Mucosa of rectum (tissue), 2 donors: ENCODE data around the gene CLCF1.
A peak's percentile ranks its signal among the peaks of the same experiment; 100 is the strongest.
"Not testable (repeated sequence)": the region's sequence is repeated elsewhere in the genome, so short reads cannot be mapped to it uniquely, and the experiment has no call there.

Source experiments
- H3K27ac ChIP-seq, 2 donors: one replicate each; pipeline ENCODE4 v1.7.0; 2013; ENCODE audit warnings: inconsistent platforms in 2 of 2, low read depth in 2 of 2, low read length in 2 of 2
- H3K27me3 ChIP-seq, 2 donors: one replicate each; pipeline ENCODE4 v1.7.0; 2013; ENCODE audit warnings: low read length in 2 of 2; ENCODE audit not compliant: control insufficient read depth in 2 of 2, insufficient read depth in 2 of 2
- H3K36me3 ChIP-seq, 2 donors: one replicate each; pipeline ENCODE4 v1.7.0; 2013; ENCODE audit warnings: low read length in 2 of 2; ENCODE audit not compliant: control insufficient read depth in 2 of 2, insufficient read depth in 2 of 2
- H3K4me1 ChIP-seq, 2 donors: one replicate each; pipeline ENCODE4 v1.7.0; 2013; ENCODE audit warnings: low read length in 2 of 2, mild to moderate bottlenecking in 1 of 2; ENCODE audit not compliant: control insufficient read depth in 2 of 2, insufficient read depth in 2 of 2
- H3K4me3 ChIP-seq, 2 donors: one replicate each; pipeline ENCODE4 v1.7.0; 2013; ENCODE audit warnings: low read length in 2 of 2
- H3K9ac ChIP-seq, 2 donors: one replicate each; pipeline ENCODE4 v1.7.0; 2013; ENCODE audit warnings: low read length in 2 of 2, low read depth in 1 of 2, mild to moderate bottlenecking in 1 of 2
- H3K9me3 ChIP-seq, 2 donors: one replicate each; pipeline ENCODE4 v1.7.0; 2013; ENCODE audit warnings: low read length in 2 of 2; ENCODE audit not compliant: control insufficient read depth in 2 of 2
- donor health status: healthy.
- donor health status: Normal muscosa, but diverticular disease.

The CLCF1 gene

DNA sequence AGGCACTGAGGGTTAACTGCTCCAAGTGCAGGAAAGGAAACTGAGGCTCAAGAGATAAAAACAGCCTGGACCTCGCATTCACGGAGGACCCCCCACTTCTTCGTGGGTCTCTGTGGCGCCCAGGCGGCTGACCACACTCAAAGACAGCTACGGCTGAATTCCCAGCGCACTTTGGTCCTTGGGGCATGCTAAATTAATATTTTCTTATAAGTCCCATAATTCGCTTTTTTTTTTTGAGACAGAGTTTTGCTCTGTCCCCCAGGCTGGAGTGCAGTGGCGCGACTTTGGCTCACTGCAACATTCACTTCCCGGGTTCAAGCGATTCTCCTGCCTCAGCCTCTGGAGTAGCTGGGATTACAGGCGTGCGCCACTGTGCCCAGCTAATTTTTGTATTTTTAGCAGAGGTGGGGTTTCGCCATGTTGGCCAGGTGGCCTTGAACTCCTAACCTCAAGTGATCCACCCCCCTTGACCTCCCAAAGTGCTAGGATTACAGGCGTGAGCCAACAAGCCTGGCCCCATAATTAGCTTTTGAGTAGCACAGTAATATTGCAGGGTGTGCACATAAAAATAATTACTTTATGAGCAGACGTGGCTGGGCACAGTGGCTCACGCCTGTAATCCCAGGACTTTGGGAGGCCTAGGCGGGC is 28.9 kb upstream of the CLCF1 start:
- H3K4me3 ChIP-seq: peak overlapping the region; percentile 64 to 79
- H3K9me3 ChIP-seq, H3K27me3 ChIP-seq: not testable (repeated sequence)
- peak overlapping the region; percentile 88 to 97 for H3K27ac ChIP-seq
- H3K4me1 ChIP-seq: peaks cover 18 to 25% of the 10 kb centered on the region in 2 donors
- H3K9ac ChIP-seq: peak overlapping the region; percentile 68 to 84
- H3K36me3 ChIP-seq: peaks cover 23 to 26% of the 10 kb centered on the region in 2 donors

DNA sequence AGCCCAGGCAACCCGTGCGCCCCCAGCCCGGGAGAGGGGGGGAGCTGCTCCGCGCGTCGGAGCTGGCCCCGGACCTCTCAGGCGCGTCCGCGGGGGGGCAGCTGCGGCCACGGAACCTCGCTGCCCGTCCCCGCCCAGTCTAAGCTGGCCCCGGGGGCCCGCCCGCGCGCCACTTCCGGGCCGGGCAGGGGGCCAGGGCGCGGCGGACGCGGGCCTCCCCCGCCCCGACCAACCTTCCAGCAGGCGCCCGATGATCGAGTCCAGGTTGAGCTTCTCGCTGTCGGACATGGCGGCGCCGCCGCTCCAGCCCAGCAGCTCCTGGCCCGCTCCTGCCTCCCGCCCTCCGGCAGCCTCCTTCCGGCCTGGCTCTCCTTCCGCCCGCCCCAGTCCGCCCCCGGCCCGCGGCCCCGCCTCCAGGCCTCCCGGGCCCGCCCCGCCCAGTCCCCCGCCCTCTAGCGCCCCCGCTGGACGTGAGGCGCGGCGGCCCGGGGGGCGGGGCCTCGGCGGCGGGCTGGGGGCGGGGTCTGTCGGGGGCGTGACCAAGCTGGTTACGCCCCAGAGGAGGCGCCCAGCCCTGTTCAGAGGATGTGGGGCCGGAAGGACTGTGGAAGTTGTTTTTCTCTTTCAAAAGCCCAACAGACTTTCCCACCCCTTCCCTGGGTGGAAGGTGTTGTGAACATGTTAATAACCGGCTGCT is 28.2 kb upstream of the CLCF1 start, which contains the start of gene PPP1CA:
PPP1CA (minus strand) TSS at position 364 of the 697 bp plus-strand sequence; CDS start at position 288, 76 bp downstream.
- peak within 1 kb of the TSS; percentile 88 to 97 for H3K27ac ChIP-seq
- H3K9ac ChIP-seq: peak within 1 kb of the TSS; percentile 84 to 97
- peaks cover 18 to 24% of the 10 kb centered on the region in 2 donors for H3K4me1 ChIP-seq
- peak within 1 kb of the TSS; percentile 73 to 83 for H3K4me3 ChIP-seq
- H3K36me3 ChIP-seq: peaks cover 24 to 27% of the 10 kb centered on the region in 2 donors
- H3K9me3 ChIP-seq: no peaks in the 10 kb centered on the region
- H3K27me3 ChIP-seq: no peaks in the 10 kb centered on the region

DNA sequence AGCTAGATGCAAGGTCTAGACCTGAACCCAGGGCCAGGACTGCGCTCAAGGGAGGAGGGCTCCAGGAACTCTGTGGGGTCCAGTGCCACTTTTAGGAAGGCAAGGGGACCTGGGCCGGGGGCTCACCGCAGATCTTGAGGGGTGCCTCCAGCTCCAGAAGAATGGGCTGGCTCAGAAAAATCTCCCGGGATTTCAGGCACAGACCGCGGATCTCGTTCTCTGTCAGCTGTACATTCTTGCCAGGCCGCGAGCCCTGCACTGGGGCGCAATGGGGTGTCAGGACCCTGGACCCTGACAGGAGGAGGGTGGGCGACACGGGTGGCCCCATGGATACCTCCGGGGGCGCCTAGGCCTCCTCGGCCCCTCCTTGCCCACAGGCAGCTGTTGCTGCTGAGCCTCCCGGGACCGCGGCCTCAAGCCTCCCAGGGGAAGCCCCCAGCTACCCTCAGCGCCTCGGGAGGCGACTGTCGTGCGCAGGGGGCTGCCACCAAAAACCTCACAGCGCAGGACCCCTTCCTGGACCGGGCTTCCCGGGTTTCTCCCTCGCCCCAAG is 27.6 kb upstream of the CLCF1 start:
- H3K36me3 ChIP-seq: peaks cover 24 to 27% of the 10 kb centered on the region in 2 donors
- H3K9ac ChIP-seq: peak overlapping the region; percentile 84 to 97
- H3K4me1 ChIP-seq: peaks cover 18 to 24% of the 10 kb centered on the region in 2 donors
- H3K9me3 ChIP-seq: no peaks in the 10 kb centered on the region
- peak overlapping the region; percentile 84 to 92 for H3K27ac ChIP-seq
- H3K27me3 ChIP-seq: no peaks in the 10 kb centered on the region
- peak overlapping the region; percentile 73 to 83 for H3K4me3 ChIP-seq

DNA sequence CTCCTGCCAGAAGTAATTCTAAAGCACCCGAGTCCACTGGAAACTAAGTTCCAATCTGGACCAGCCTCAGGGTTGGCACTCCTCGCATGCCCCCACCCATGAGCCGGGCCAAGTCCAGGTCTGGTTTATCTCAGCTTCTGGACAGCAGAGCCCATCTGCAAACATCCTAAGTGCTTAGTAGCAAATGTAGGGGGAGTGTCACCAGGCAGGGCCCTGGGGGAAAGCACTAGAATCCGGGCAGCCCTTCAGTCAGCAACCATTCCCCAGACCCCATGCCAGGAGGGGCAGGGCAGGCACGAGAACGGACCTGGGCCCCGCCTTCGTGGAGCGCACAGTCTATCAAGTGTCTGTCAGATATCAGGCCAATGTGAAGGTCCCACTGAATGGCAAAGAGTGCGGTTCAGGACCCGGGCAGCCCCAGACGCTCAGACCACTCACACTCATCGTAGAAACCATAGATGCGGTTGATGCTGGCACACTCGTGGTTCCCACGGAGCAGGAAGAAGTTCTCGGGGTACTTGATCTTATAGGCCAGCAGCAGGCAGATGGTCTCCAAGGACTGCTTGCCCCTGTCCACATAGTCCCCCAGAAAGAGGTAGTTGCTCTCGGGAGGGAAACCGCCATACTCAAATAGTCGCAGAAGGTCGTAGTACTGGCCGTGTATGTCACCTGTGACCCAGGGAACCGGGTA is 27.0 kb upstream of the CLCF1 start:
- H3K9me3 ChIP-seq: no peaks in the 10 kb centered on the region
- peak overlapping the region; percentile 84 to 97 for H3K9ac ChIP-seq
- no peaks in the 10 kb centered on the region for H3K27me3 ChIP-seq
- H3K4me3 ChIP-seq: peak overlapping the region; percentile 73 to 83
- peak overlapping the region; percentile 84 to 92 for H3K27ac ChIP-seq
- peaks cover 24 to 27% of the 10 kb centered on the region in 2 donors for H3K36me3 ChIP-seq
- H3K4me1 ChIP-seq: peaks cover 18 to 24% of the 10 kb centered on the region in 2 donors

DNA sequence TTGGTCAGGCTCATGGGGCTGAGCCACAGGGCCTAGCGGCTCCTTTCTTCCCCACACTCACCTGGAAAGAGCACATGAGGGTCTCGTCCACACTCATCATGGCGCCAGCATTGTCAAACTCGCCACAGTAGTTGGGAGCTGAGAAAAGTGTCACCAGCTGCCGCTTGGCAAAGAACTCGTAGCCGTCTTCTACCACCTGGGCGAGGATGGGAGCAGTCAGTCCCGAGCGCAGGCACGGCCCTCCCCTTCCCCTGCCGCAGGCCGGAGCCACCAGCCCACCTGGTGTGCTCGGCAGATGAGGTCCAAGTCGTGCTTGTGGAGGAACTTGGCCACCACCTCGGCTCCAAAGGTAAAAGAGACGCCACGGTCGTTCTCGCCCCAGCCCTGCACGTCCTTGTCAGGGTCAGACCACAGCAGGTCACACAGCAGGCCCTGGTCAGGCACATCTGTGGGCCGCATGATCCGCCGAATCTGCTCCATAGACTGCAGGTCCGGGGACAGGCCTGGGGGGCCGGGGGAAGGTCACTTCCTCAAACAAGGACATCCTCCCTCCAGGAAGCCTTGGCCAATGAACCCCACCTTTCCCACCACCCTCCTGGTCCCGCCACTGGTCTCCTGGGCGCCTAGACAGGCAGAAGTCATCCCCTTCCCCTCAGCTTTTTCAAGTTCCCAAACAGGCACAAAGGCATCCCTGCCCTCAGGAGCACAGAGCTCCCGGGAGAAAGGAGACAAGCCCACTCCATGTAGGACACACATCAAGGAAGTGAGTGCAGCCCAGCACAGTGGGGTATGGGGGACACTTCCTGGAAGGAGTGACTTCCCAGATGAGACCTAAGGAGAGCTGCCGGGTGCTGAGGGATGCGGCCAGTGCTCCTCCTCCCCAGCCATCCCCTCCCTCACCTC is 25.5 kb upstream of the CLCF1 start:
- peaks cover 24 to 27% of the 10 kb centered on the region in 2 donors for H3K36me3 ChIP-seq
- peaks cover 18 to 24% of the 10 kb centered on the region in 2 donors for H3K4me1 ChIP-seq
- peak overlapping the region in 1 of 2 donors; percentile 24 for H3K9ac ChIP-seq

DNA sequence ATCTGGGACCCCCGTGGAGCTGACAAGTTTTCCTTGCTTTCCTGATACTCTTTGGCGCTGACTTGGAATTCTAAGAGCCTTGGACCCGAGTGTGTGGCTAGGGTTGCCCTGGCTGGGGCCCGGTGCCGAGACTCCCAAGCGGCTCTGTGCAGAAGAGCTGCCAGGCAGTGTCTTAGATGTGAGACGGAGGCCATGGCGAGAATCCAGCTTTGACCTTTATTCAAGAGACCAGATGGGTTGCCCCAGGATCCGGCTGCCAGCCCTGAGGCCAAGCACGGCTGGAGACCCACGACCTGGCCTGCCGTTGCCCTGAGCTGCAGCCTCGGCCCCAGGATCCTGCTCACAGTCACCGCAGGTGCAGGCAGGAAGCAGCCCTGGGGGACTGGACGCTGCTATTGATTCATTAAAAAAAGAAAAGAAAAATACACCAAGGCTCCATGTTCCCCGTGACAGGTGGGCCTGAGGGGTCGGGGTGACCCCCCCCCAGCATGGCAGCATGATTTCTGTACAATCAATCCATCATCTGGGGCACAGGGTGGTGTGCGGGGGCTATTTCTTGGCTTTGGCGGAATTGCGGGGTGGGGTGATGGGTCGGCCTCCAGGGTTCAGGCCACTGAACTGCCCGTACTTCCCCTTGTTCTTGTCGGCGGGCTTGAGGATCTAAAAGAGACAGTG is 24.7 kb upstream of the CLCF1 start:
- no peak overlapping the region for H3K9ac ChIP-seq
- no peak overlapping the region for H3K4me3 ChIP-seq
- H3K4me1 ChIP-seq: peaks cover 18 to 24% of the 10 kb centered on the region in 2 donors
- H3K27ac ChIP-seq: no peak overlapping the region
- H3K9me3 ChIP-seq: no peaks in the 10 kb centered on the region
- peaks cover 24 to 29% of the 10 kb centered on the region in 2 donors for H3K36me3 ChIP-seq
- H3K27me3 ChIP-seq: no peaks in the 10 kb centered on the region

More for the DNA sequence above, 25.5 kb upstream of the CLCF1 start:
- Histone ChIP-seq H3K4me3 (no peak overlapping the region), H3K9me3 (no peaks in the 10 kb centered on the region), H3K27me3 (no peaks in the 10 kb centered on the region), H3K27ac (no peak overlapping the region)

- no peaks in the 10 kb centered on the region for H3K27me3 ChIP-seq
- no peak overlapping the region for H3K9ac ChIP-seq
- H3K4me3 ChIP-seq: no peak overlapping the region
- no peaks in the 10 kb centered on the region for H3K9me3 ChIP-seq
- H3K4me1 ChIP-seq: peaks cover 20 to 27% of the 10 kb centered on the region in 2 donors
- H3K27ac ChIP-seq: no peak overlapping the region
- H3K36me3 ChIP-seq: peaks cover 24 to 29% of the 10 kb centered on the region in 2 donors
Observed at GRCh38 chr11:67397536-67397935, 24.1 kb upstream of the CLCF1 start.

DNA sequence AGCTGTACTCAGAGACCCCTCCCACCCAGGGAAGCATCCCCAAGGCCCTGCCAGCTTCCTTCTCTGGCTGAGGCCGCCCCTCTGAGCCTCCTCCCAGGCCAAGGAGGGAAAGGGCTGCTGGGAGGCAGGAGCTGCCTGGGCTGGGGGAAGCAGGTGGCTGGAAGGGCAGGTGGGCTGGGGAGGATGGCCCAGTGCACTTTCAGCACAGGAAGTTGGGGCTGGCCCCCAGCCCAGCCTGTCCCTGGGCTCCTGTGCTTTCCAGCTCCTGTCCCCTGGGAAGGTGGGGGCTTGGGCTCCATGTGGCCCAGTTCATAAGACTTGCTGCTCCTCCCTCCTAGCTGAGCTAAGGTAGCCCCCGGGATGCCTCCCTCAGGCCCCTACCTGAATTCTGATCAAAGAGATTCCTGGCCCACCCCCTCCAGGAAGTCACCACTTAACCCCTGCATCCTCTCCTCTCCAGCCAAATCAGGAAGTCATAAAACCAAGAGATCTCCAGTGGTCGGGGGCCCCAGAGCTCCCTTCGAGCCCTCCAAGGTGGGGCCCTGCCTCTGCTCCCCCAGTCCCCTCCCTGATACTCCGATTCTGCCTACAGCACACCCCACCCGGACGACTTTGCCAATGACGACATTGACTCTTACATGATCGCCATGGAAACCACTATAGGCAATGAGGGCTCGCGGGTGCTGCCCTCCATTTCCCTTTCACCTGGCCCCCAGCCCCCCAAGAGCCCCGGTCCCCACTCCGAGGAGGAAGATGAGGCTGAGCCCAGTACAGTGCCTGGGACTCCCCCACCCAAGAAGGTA is 23.4 kb upstream of the CLCF1 start:
- peaks cover 17 to 24% of the 10 kb centered on the region in 2 donors for H3K4me1 ChIP-seq
- H3K27ac ChIP-seq: no peak overlapping the region

More for the DNA sequence above, 23.4 kb upstream of the CLCF1 start:
- no peak overlapping the region for H3K9ac ChIP-seq
- no peak overlapping the region for H3K4me3 ChIP-seq
- H3K27me3 ChIP-seq: no peaks in the 10 kb centered on the region
- H3K36me3 ChIP-seq: peaks cover 24 to 29% of the 10 kb centered on the region in 2 donors
- H3K9me3 ChIP-seq: no peaks in the 10 kb centered on the region
